Esophagus mucosa (tissue), 1 donor: ENCODE measurements around the gene LRP11. TPM values are rescaled to one million over a fixed set of nuclear protein-coding genes. Genes with fewer than 3 reads are reported as not detected.

Experiments used
- ATAC-seq: fragments of 200-7000 bp; cut with Tn5 transposase; one replicate; pipeline ENCODE4 v1.9.1; 2020
- total RNA-seq: library from RNA; stranded (reverse); gene quantifications from one replicate; pipeline ENCODE4 v1.2.4, GENCODE V29; 2023
- donor health status: DM: yes; HTN: yes; CAD: no.

The LRP11 gene
- total RNA-seq, 1 donor from 2014 or later: 41.8 TPM

DNA sequence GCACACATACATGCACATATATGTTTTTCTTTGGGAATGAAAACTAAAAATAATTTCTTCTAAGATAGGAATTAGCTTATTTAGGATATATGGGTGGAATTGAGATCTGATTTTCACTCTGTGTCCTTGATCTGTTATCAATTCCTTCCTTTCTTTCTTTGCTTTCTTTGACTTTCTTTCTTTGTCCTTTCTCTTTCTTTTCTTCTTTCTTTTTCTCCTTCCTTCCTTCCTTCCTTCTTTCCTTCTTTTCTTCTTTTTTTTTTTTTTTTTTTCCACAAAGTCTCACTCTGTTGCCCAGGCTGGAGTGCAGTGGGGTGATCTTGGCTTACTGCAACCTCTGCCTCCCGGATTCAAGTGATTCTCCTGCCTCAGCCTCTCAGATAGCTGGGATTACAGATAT lies 86.5 kb downstream of the LRP11 start:
- no peak for ATAC-seq

DNA sequence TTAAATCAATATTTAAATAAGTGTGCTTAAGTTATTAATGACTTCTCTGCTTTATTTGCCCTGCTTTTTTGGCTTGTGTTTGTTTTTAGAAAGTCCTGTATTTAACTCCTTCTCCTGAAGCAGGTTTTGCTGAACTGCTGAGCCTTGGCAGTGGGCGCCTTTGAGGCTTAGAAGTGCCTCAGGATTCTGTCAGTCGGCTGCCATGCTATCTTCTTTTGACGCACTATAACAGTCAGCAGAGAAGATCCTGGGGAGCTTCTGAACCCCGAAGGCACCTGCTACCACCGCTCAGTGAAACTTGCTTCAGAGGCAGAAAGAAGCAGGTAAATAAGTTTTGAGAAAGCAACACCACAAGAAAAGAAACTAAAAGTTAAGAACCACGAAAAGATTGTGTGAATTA lies 92.2 kb downstream of the LRP11 start:
- no peak for ATAC-seq

DNA sequence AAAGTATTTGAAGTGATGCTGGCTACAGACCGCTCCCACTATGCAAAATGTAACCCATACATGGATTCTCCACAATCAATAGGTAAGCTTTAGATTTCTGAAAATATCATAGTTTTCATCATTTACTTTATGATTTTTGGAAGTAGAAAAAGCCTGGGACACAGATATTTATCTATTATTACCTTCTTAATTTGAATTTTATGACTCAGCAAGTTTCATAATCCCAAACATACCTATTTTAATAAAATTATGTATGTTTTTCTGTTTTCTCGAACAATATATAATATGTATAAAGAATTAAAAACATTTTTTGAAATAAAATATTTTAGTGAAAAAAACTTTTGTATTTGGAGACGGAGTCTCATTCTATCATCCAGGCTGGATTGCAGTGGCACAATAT lies 93.0 kb downstream of the LRP11 start:
- no peak for ATAC-seq

DNA sequence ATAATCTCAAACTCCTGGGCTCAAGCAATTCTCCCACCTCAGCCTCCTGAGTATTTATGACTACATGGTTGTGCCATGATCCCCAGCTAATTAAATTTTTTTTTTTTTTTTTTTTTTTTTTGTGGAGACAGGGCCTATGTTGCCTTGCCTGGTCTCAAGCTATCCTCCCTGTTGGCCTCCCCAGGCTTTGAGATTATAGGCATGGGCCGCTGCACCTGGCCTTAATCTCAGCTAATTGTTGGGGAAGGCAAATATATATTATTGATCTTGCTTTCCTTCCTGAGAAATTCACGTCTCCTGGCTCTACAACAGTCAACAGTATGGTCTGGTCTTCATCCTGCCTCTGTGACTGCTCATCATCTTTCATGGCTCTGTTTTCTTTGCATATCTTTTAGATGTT lies 94.5 kb downstream of the LRP11 start:
- no peak for ATAC-seq

Other genes with a start within 250 kb of the LRP11 start
- gene KATNA1, start 215.6 kb downstream of the LRP11 start, total RNA-seq: 13.5 TPM
- gene LATS1, start 146.3 kb downstream of the LRP11 start, total RNA-seq: 15.7 TPM
- gene NUP43, start 117.8 kb downstream of the LRP11 start, total RNA-seq: 21.6 TPM
- gene PCMT1, start 114.6 kb downstream of the LRP11 start, total RNA-seq: 43.3 TPM
- gene RAET1E, start 33.8 kb upstream of the LRP11 start, total RNA-seq: 101 TPM
- 24.7 TPM for gene RAET1G, start 58.8 kb upstream of the LRP11 start, total RNA-seq
- 5.2 TPM for gene ULBP2, start 77.7 kb upstream of the LRP11 start, total RNA-seq
- gene ULBP1, start 99.6 kb upstream of the LRP11 start, total RNA-seq: 1.2 TPM
- 30.4 TPM for gene RAET1L, start 161.2 kb upstream of the LRP11 start, total RNA-seq
- gene ULBP3, start 204.8 kb upstream of the LRP11 start, total RNA-seq: 3.8 TPM